Measurements from ENCODE around the gene ZFAND5.

- TF ChIP-seq CTCF (IDR thresholded peaks at IDR 0.05) = no peak
- TF ChIP-seq EP300 (IDR thresholded peaks at IDR 0.05) = no peak
Measured at GRCh38 chr9:72326641-72327040, 38.4 kb downstream of the ZFAND5 start.
